Medulla oblongata (tissue), 1 donor: ENCODE data around the gene ADAM22.

ENCODE experiments used
- DNase-seq: peaks from one replicate; pipeline ENCODE4 v3.0.0-alpha.2; 2015; ENCODE audit errors: extremely low spot score

ADAM22 gene

GRCh38 chr7:88037050-88037449 lies 103.0 kb downstream of the ADAM22 start:
- DNase-seq = no peak

GRCh38 chr7:88040694-88041093 lies 106.6 kb downstream of the ADAM22 start:
- no peak for DNase-seq

GRCh38 chr7:88041583-88041982 lies 107.5 kb downstream of the ADAM22 start:
- DNase-seq = no peak

GRCh38 chr7:88042157-88042556 lies 108.1 kb downstream of the ADAM22 start:
- no peak for DNase-seq

GRCh38 chr7:88042803-88043202 lies 108.8 kb downstream of the ADAM22 start:
- DNase-seq = no peak

- no peak for DNase-seq
These were observed 110.0 kb downstream of the ADAM22 start for GRCh38 chr7:88044069-88044468.

- DNase-seq = peak; percentile 11
These were observed 113.0 kb downstream of the ADAM22 start for GRCh38 chr7:88046839-88047573.

- DNase-seq = no peak
These were observed 123.6 kb downstream of the ADAM22 start for GRCh38 chr7:88057655-88058054.

GRCh38 chr7:88062238-88062637 lies 128.2 kb downstream of the ADAM22 start:
- no peak for DNase-seq

- no peak for DNase-seq
These were observed 135.0 kb downstream of the ADAM22 start for GRCh38 chr7:88069093-88069492.

- DNase-seq = no peak
These were observed 138.1 kb downstream of the ADAM22 start for GRCh38 chr7:88071994-88072714.

GRCh38 chr7:88072715-88073055 lies 138.6 kb downstream of the ADAM22 start:
- no peak for DNase-seq

GRCh38 chr7:88073626-88074025 lies 139.6 kb downstream of the ADAM22 start:
- DNase-seq = no peak

GRCh38 chr7:88075216-88075615 lies 141.2 kb downstream of the ADAM22 start:
- DNase-seq = no peak

- no peak for DNase-seq
These were observed 149.8 kb downstream of the ADAM22 start for GRCh38 chr7:88083883-88084282.

GRCh38 chr7:88089561-88089960 lies 155.5 kb downstream of the ADAM22 start:
- peak; percentile 53 for DNase-seq

GRCh38 chr7:88090240-88090639 lies 156.2 kb downstream of the ADAM22 start:
- no peak for DNase-seq

- DNase-seq = no peak
These were observed 156.6 kb downstream of the ADAM22 start for GRCh38 chr7:88090671-88091070.

GRCh38 chr7:88091988-88092675 lies 158.1 kb downstream of the ADAM22 start:
- no peak for DNase-seq

- no peak for DNase-seq
These were observed 158.6 kb downstream of the ADAM22 start for GRCh38 chr7:88092676-88092999.

GRCh38 chr7:88101769-88102168 lies 167.7 kb downstream of the ADAM22 start:
- DNase-seq = no peak

GRCh38 chr7:88102675-88103074 lies 168.6 kb downstream of the ADAM22 start:
- no peak for DNase-seq

GRCh38 chr7:88104732-88105131 lies 170.7 kb downstream of the ADAM22 start:
- no peak for DNase-seq
